Colonic mucosa (tissue), 4 donors: ENCODE data around the gene NEIL3. TPM values are rescaled to one million over a fixed set of nuclear protein-coding genes. Genes with fewer than 3 reads are reported as not detected.

Experiments used
- DNase-seq: peaks from one replicate; pipeline ENCODE4 v3.0.0-alpha.2; 2020
- H3K27ac ChIP-seq: fragments of 200-600 bp; one replicate; pipeline ENCODE4 v1.8.0; 2021
- H3K27me3 ChIP-seq: fragments of 200-600 bp; one replicate; pipeline ENCODE4 v1.8.0; 2021
- H3K36me3 ChIP-seq: fragments of 200-600 bp; one replicate; pipeline ENCODE4 v1.8.0; 2021
- H3K4me1 ChIP-seq: fragments of 200-600 bp; one replicate; pipeline ENCODE4 v1.8.0; 2021; ENCODE audit warnings: mild to moderate bottlenecking
- H3K4me3 ChIP-seq: fragments of 200-600 bp; one replicate; pipeline ENCODE4 v1.8.0; 2021
- H3K9ac ChIP-seq, 2 donors: one replicate each; pipeline ENCODE4 v1.7.0; 2013; ENCODE audit warnings: control low read depth in 2 of 2, low read depth in 2 of 2, low read length in 2 of 2
- H3K9me3 ChIP-seq: fragments of 200-600 bp; one replicate; pipeline ENCODE4 v1.8.0; 2021
- CTCF ChIP-seq: fragments of 200-600 bp; IDR thresholded peaks from one replicate; pipeline ENCODE4 v1.8.0; 2022; ENCODE audit warnings: antibody characterized with exemption, mild to moderate bottlenecking
- intact Hi-C: fragments of 100-400 bp; cut with DNase I; formaldehyde crosslinking; loops from one replicate; pipeline ENCODE4 v1.14.1; 2022
- total RNA-seq, 2 donors: library from RNA; stranded (reverse); fragmentation: NEBNext Ultra II Directional in 1 of 2; extraction: Animal tissue kit (Norgen Biotek cat#: 25700) in 1 of 2; gene quantifications; one replicate each; pipeline ENCODE4 v1.2.1, GENCODE V29; 2021
- donor health status: healthy.
- donor health status: DM: no; HTN: no; CAD: no.
- donor health status: DM: no; HTN: no; CAD: no.

Gene NEIL3
- total RNA-seq, 2 donors from 2014 or later, result 2.5 to 6.1 TPM

GRCh38 chr4:177313263-177313662, 3.6 kb downstream of the NEIL3 start:
- Histone ChIP-seq H3K36me3 (no peaks in the 10 kb centered on the region), H3K9me3 (no peaks in the 10 kb centered on the region), H3K27ac (no peak overlapping the region), H3K4me3 (no peak overlapping the region), H3K27me3 (no peaks in the 10 kb centered on the region), H3K4me1 (peaks cover 5% of the 10 kb centered on the region), H3K9ac (no peak overlapping the region)
- intact Hi-C loops, result no loop called here
- TF ChIP-seq CTCF, result no peak
- DNase-seq, result no peak

DNA sequence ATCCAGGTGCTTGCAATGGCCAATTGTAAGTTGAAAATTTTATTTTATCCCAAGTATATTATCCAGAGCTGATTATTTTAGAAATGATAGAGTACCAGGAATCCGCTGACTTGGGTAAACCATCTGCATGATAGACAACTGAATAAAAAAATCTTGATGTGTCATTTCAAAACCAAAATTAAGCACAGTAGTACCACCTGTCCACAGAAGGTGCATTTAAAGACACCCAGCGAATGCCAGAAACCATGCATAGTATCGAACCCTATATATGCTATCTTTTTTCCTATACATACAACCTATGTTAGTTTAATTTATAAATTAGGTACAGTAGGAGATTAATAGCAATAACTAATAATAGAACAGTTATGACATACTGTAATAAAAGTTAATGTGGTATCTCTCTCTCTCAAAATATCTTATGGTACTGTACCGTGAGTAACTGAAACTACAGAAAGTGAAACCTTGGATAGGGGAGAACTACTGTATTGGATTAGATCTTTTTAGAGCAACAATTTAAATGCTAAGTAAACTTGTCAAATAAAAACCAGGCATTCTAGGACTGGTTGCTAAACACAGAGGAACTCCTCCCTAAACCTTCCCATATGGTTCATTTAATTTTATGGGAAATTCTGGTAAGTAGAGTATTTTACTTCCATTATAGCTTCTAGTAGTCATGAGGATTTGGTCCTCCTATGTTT, 6.2 kb downstream of the NEIL3 start:
- Histone ChIP-seq H3K27me3 (no peaks in the 10 kb centered on the region), H3K27ac (no peak overlapping the region), H3K36me3 (no peaks in the 10 kb centered on the region), H3K4me3 (no peak overlapping the region), H3K9ac (no peak overlapping the region), H3K4me1 (no peaks in the 10 kb centered on the region), H3K9me3 (no peaks in the 10 kb centered on the region)
- DNase-seq, result no peak
- no peak for TF ChIP-seq CTCF
- intact Hi-C loops, result no loop called here

DNA sequence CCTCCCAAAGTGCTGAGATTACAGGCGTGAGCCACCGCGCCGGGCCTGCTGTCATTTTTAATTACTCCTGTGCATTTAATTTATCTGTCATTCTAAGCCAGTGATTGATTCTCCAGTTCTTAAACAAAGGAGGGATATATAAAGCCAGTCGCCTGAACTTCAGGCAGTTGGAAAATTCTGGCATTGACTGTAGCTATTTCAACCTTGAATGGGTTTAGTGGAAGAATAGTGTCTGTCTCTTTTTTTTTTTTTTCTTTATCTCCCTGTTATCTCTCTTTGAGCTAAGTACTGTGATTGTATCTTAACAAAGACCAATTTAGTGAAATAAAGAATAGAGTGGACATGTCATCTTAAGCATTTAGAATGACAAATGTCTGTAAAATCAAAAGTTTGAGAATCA, 11.0 kb downstream of the NEIL3 start:
- no peaks in the 10 kb centered on the region for H3K27me3 ChIP-seq
- H3K36me3 ChIP-seq, result no peaks in the 10 kb centered on the region
- no peak overlapping the region for H3K27ac ChIP-seq
- no peaks in the 10 kb centered on the region for H3K9me3 ChIP-seq
- H3K4me3 ChIP-seq, result no peak overlapping the region
- no peak for TF ChIP-seq CTCF
- H3K9ac ChIP-seq, result no peak overlapping the region
- no peak for DNase-seq
- intact Hi-C loops, result no loop called here
- H3K4me1 ChIP-seq, result no peaks in the 10 kb centered on the region

GRCh38 chr4:177321647-177322046, 12.0 kb downstream of the NEIL3 start:
- no peaks in the 10 kb centered on the region for H3K4me1 ChIP-seq
- no peak overlapping the region for H3K9ac ChIP-seq
- no peak for TF ChIP-seq CTCF
- H3K36me3 ChIP-seq, result no peaks in the 10 kb centered on the region
- no peaks in the 10 kb centered on the region for H3K27me3 ChIP-seq
- no peaks in the 10 kb centered on the region for H3K9me3 ChIP-seq
- DNase-seq, result no peak
- H3K27ac ChIP-seq, result no peak overlapping the region
- H3K4me3 ChIP-seq, result no peak overlapping the region
- intact Hi-C loops, result no loop called here

- no peak overlapping the region for H3K27ac ChIP-seq
- no peak for DNase-seq
- intact Hi-C loops, result no loop called here
- H3K9me3 ChIP-seq, result no peaks in the 10 kb centered on the region
- H3K4me1 ChIP-seq, result no peaks in the 10 kb centered on the region
- no peak for TF ChIP-seq CTCF
- H3K4me3 ChIP-seq, result no peak overlapping the region
- no peaks in the 10 kb centered on the region for H3K27me3 ChIP-seq
- no peaks in the 10 kb centered on the region for H3K36me3 ChIP-seq
- H3K9ac ChIP-seq, result no peak overlapping the region
Measured at GRCh38 chr4:177322266-177322665, 12.6 kb downstream of the NEIL3 start.
